Tibial artery (tissue), 4 donors: ENCODE data around the gene NHLH1.

Experiments
- DNase-seq, 2 donors: peaks; one replicate each; pipeline ENCODE4 v3.0.0-alpha.2; 2019
- H3K27ac ChIP-seq, 2 donors: fragments of 200-600 bp; sonication (generic) in 1 of 2; 1 replicate in 1 of 2; 2 replicates in 1 of 2; pipeline ENCODE4 v1.5.1; 2018 to 2019; ENCODE audit warnings: mild to moderate bottlenecking in 1 of 2
- H3K27me3 ChIP-seq, 2 donors: fragments of 200-600 bp; sonication (generic) in 1 of 2; one replicate each; pipeline versions ENCODE4 v1.5.1 to v1.6.0; 2016 to 2019
- H3K36me3 ChIP-seq, 3 donors: fragments of 200-600 bp; sonication (generic) in 2 of 3; one replicate each; pipeline ENCODE4 v1.5.1; 2016 to 2019; ENCODE audit warnings: mild to moderate bottlenecking in 2 of 3
- H3K4me1 ChIP-seq, 4 donors: fragments of 200-600 bp; sonication (generic) in 2 of 4; 1 replicate in 3 of 4; 2 replicates in 1 of 4; pipeline ENCODE4 v1.5.1; 2016 to 2019
- H3K4me3 ChIP-seq, 2 donors: fragments of 200-600 bp; sonication (generic) in 1 of 2; 1 replicate in 1 of 2; 2 replicates in 1 of 2; pipeline ENCODE4 v1.5.1; 2018 to 2019; ENCODE audit warnings: mild to moderate bottlenecking in 2 of 2
- H3K9me3 ChIP-seq, 3 donors: fragments of 200-600 bp; sonication (generic) in 1 of 3; one replicate each; pipeline ENCODE4 v1.5.1; 2016 to 2019
- intact Hi-C: fragments of 100-400 bp; cut with DNase I; formaldehyde crosslinking; loops from one replicate; pipeline ENCODE4 v1.15.0; 2023; ENCODE audit warnings: low total_unique reads
- TF ChIP-seq, protein P1 (sequence below), 2 experiments: fragments of 200-600 bp in 1 of 2; fragments of 450-650 bp in 1 of 2; IDR thresholded peaks; one replicate each; pipeline ENCODE4 v1.5.1; 2017 to 2019; ENCODE audit warnings: antibody characterized with exemption in 2 of 2, mild to moderate bottlenecking in 1 of 2, moderate library complexity in 1 of 2

The NHLH1 gene

GRCh38 chr1:160366731-160367515 is at the start of gene NHLH1:
NHLH1 (plus strand) TSS chr1:160367071; CDS start chr1:160370732, 3,661 bp downstream.
- Histone ChIP-seq H3K27me3 (peaks cover 0 to 24% of the 10 kb centered on the region in 2 donors), H3K27ac (no peak within 1 kb of the TSS), H3K36me3 (no peaks in the 10 kb centered on the region), H3K9me3 (no peaks in the 10 kb centered on the region), H3K4me1 (no peaks in the 10 kb centered on the region), H3K4me3 (no peak within 1 kb of the TSS)
- intact Hi-C loops, result no loop called here
- TF ChIP-seq, protein P1, sequence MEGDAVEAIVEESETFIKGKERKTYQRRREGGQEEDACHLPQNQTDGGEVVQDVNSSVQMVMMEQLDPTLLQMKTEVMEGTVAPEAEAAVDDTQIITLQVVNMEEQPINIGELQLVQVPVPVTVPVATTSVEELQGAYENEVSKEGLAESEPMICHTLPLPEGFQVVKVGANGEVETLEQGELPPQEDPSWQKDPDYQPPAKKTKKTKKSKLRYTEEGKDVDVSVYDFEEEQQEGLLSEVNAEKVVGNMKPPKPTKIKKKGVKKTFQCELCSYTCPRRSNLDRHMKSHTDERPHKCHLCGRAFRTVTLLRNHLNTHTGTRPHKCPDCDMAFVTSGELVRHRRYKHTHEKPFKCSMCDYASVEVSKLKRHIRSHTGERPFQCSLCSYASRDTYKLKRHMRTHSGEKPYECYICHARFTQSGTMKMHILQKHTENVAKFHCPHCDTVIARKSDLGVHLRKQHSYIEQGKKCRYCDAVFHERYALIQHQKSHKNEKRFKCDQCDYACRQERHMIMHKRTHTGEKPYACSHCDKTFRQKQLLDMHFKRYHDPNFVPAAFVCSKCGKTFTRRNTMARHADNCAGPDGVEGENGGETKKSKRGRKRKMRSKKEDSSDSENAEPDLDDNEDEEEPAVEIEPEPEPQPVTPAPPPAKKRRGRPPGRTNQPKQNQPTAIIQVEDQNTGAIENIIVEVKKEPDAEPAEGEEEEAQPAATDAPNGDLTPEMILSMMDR (IDR thresholded peaks at IDR 0.05), result no peak
- no peak for DNase-seq

DNA sequence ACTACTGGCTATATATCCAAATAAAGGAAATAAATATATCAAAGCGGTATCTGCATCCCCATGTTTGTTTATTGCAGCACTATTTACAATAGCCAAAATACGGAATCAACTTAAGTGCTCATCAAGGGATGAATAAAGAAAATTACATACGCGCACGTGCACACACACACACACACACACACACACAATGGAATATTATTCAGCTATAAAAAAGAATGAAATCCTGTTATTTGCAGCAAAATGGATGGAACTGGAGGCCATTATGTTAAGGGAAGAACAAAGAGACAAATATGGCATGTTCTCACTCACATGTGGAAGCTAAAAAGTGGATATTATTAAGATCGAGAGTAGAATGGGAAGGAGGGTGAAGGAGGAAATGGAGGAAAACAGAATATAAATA is 44.0 kb upstream of the NHLH1 start:
- no peak for DNase-seq
- intact Hi-C loops, result no loop called here
- peaks cover 0 to 3% (median 0%) of the 10 kb centered on the region in 4 donors for H3K4me1 ChIP-seq

GRCh38 chr1:160325252-160325651 is 41.6 kb upstream of the NHLH1 start:
- H3K27me3 ChIP-seq, result no peaks in the 10 kb centered on the region
- H3K4me1 ChIP-seq, result peaks cover 0 to under 1% (median 0%) of the 10 kb centered on the region in 4 donors
- DNase-seq, result no peak
- no peaks in the 10 kb centered on the region for H3K9me3 ChIP-seq
- intact Hi-C loops, result no loop called here
- no peak overlapping the region for H3K4me3 ChIP-seq
- H3K27ac ChIP-seq, result no peak overlapping the region
- TF ChIP-seq, protein P1 (IDR thresholded peaks at IDR 0.05), result no peak
- peaks cover 75 to 92% (median 83%) of the 10 kb centered on the region in 3 donors for H3K36me3 ChIP-seq

More for the DNA sequence above, 44.0 kb upstream of the NHLH1 start:
- Histone ChIP-seq H3K4me3 (no peak overlapping the region), H3K36me3 (peaks cover 62 to 84% (median 66%) of the 10 kb centered on the region in 3 donors), H3K9me3 (no peaks in the 10 kb centered on the region), H3K27ac (no peak overlapping the region), H3K27me3 (no peaks in the 10 kb centered on the region)
- TF ChIP-seq, protein P1 (IDR thresholded peaks at IDR 0.05), result no peak

DNA sequence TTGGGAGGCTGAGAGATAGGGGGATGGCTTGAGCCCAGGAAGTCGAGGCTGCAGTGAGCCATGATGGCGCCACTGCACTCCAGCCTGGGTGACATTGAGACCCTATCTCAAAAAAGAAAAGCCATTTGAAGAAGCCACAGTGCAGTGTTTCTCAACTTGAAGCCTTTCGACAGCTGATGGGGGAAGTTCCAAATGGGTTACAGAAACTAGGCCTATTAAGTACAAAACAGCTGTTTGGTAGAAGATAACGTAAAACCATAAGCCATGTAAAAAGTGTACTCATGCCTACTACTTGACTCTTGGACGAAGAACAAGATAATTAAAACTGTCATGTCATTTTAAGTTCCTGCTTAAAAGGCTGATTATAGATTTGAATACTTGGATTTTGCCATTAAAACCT is 40.5 kb upstream of the NHLH1 start:
- intact Hi-C loops, result no loop called here
- peaks cover 87 to 99% (median 91%) of the 10 kb centered on the region in 3 donors for H3K36me3 ChIP-seq
- no peak overlapping the region for H3K27ac ChIP-seq

DNA sequence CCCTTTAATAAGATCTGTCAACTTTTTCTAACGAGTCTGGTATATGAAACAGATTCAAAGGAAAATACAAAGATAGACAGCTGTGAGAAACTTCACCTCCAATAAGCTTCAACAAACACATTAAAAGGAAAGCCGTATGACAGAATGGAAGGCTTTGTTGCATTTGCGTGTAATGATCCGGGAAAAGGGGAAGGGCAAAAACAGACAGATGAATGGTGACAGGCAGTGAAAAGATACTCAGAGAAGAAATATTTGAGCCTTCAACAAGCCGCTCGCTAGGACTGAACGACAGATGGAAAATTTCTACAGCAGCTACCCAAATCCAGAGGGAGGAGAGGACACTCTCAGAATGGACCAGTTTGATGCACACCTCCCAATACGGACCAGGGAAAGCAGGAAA is 38.7 kb upstream of the NHLH1 start:
- no peak overlapping the region for H3K27ac ChIP-seq
- H3K4me1 ChIP-seq, result no peaks in the 10 kb centered on the region
- peaks cover 95 to 100% (median 99%) of the 10 kb centered on the region in 3 donors for H3K36me3 ChIP-seq
- DNase-seq, result no peak
- intact Hi-C loops, result no loop called here
- TF ChIP-seq, protein P1 (IDR thresholded peaks at IDR 0.05), result no peak
- H3K9me3 ChIP-seq, result no peaks in the 10 kb centered on the region
- no peaks in the 10 kb centered on the region for H3K27me3 ChIP-seq
- H3K4me3 ChIP-seq, result no peak overlapping the region

More for the DNA sequence above, 40.5 kb upstream of the NHLH1 start:
- Histone ChIP-seq H3K4me3 (no peak overlapping the region), H3K4me1 (no peaks in the 10 kb centered on the region), H3K9me3 (no peaks in the 10 kb centered on the region), H3K27me3 (no peaks in the 10 kb centered on the region)
- no peak for DNase-seq
- TF ChIP-seq, protein P1 (IDR thresholded peaks at IDR 0.05), result no peak
